PC-9 (cell line): Measurements from ENCODE around the gene SRGAP1. TPM values are rescaled to one million over a fixed set of nuclear protein-coding genes. Genes with fewer than 3 reads are reported as not detected.

Experiments
- BruUV-seq: library from RNA; stranded (reverse); fragments of 400-500 nt; replicated peaks from 2 replicates; lab custom pipeline; 2021; lab: Mats Ljungman, UMichigan
- CTCF ChIA-PET: fragments of 300-600 bp; sonication (Branson Sonifier 250); formaldehyde crosslinking; loops from one replicate; lab custom pipeline; 2022; ENCODE audit warnings: antibody characterized with exemption; lab: Charles Lee
- POLR2A ChIA-PET: fragments of 300-600 bp; sonication (Branson Sonifier 250); formaldehyde crosslinking; loops from one replicate; lab custom pipeline; 2022; ENCODE audit warnings: antibody characterized with exemption; ENCODE audit not compliant: unreplicated experiment; lab: Charles Lee
- DNase-seq, 2 experiments: peaks; one replicate each; pipeline versions ENCODE4 v3.0.0 to v3.0.0-alpha.2; 2015 to 2022; ENCODE audit warnings: mixed read lengths in 1 of 2
- H2AFZ ChIP-seq: fragments of 200-600 bp; sonication (generic); 2 replicates; pipeline ENCODE4 v1.8.1; 2017; ENCODE audit warnings: antibody characterized with exemption
- H3F3A ChIP-seq: fragments of 200-600 bp; sonication (generic); 2 replicates; pipeline ENCODE4 v1.8.1; 2017; ENCODE audit warnings: antibody characterized with exemption, mild to moderate bottlenecking, low read depth; ENCODE audit not compliant: insufficient read depth
- H3K27ac ChIP-seq: fragments of 200-600 bp; sonication (generic); 2 replicates; pipeline ENCODE4 v1.6.1; 2016; ENCODE audit warnings: mixed run types
- H3K27me3 ChIP-seq: fragments of 200-600 bp; sonication (generic); 2 replicates; pipeline ENCODE4 v1.6.1; 2016; ENCODE audit warnings: low read depth, mixed run types; ENCODE audit not compliant: insufficient read depth
- H3K36me3 ChIP-seq: fragments of 200-600 bp; sonication (generic); 2 replicates; pipeline ENCODE4 v1.6.1; 2016; ENCODE audit warnings: low read depth, mixed run types
- H3K4me1 ChIP-seq: fragments of 200-600 bp; sonication (generic); replicated peaks from 2 replicates; pipeline ENCODE4 v1.6.1; 2016; ENCODE audit warnings: mixed run types; ENCODE audit not compliant: insufficient read depth
- H3K4me2 ChIP-seq: fragments of 200-600 bp; sonication (generic); 2 replicates; pipeline ENCODE4 v1.6.1; 2017; ENCODE audit warnings: mixed run types
- H3K4me3 ChIP-seq: fragments of 200-600 bp; sonication (generic); 2 replicates; pipeline ENCODE4 v1.6.1; 2016; ENCODE audit warnings: mixed run types
- H3K79me2 ChIP-seq: fragments of 200-600 bp; sonication (generic); 2 replicates; pipeline ENCODE4 v1.6.1; 2017; ENCODE audit warnings: low read depth, mixed run types
- H3K9me2 ChIP-seq: fragments of 200-600 bp; sonication (generic); 2 replicates; pipeline ENCODE4 v1.8.1; 2017; ENCODE audit warnings: mild to moderate bottlenecking; ENCODE audit not compliant: insufficient read depth
- H3K9me3 ChIP-seq: fragments of 200-600 bp; sonication (generic); 2 replicates; pipeline ENCODE4 v1.8.1; 2016; ENCODE audit warnings: low read depth; ENCODE audit not compliant: insufficient read depth
- H4K20me1 ChIP-seq: fragments of 200-600 bp; sonication (generic); 2 replicates; pipeline ENCODE4 v1.8.1; 2017; ENCODE audit not compliant: insufficient read depth
- EZH2 ChIP-seq: fragments of 200-600 bp; sonication (generic); IDR thresholded peaks from 2 replicates; pipeline ENCODE4 v1.8.0; 2017; ENCODE audit warnings: antibody characterized with exemption, low read depth
- intact Hi-C: fragments of 100-400 bp; cut with micrococcal nuclease; formaldehyde crosslinking; loops from one replicate; pipeline ENCODE4 v1.10.0; 2022; ENCODE audit not compliant: unreplicated experiment
- total RNA-seq: library from RNA; stranded (reverse); gene quantifications from 2 replicates; pipeline ENCODE4 v1.2.3, GENCODE V29; 2021
- TF ChIP-seq, protein P1 (sequence below): fragments of 200-600 bp; sonication (generic); conservative IDR thresholded peaks from 2 replicates; pipeline ENCODE4 v1.6.1; 2017; ENCODE audit warnings: mixed run types, antibody characterized with exemption, mild to moderate bottlenecking, moderate library complexity

SRGAP1 gene
- total RNA-seq, 1 experiment from 2014 or later = 24.5 TPM

DNA sequence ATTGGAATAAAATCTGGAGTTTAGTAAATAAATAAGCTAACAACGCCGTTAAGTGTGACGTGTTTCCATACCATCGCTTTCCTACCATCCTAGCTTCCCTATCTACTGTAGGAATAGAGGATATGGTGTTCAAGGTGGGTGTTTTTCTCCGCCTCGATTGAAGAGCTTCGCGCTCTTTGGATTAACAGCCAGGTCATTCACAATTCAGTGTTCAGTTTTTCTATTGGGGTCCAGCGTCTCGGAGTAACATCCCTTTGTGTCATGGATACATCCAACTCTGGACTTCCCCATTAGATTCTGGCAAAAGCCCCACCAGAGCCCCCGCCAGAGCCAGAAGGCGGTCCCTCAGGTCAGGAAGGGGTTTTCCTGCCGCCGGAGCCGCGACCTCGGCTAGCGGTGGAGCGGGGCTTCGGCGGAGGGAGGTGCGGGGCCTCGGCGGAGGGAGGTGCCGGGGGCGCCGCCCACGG lies 1.2 kb upstream of the SRGAP1 start:
- TF ChIP-seq, protein P1, sequence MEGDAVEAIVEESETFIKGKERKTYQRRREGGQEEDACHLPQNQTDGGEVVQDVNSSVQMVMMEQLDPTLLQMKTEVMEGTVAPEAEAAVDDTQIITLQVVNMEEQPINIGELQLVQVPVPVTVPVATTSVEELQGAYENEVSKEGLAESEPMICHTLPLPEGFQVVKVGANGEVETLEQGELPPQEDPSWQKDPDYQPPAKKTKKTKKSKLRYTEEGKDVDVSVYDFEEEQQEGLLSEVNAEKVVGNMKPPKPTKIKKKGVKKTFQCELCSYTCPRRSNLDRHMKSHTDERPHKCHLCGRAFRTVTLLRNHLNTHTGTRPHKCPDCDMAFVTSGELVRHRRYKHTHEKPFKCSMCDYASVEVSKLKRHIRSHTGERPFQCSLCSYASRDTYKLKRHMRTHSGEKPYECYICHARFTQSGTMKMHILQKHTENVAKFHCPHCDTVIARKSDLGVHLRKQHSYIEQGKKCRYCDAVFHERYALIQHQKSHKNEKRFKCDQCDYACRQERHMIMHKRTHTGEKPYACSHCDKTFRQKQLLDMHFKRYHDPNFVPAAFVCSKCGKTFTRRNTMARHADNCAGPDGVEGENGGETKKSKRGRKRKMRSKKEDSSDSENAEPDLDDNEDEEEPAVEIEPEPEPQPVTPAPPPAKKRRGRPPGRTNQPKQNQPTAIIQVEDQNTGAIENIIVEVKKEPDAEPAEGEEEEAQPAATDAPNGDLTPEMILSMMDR = no peak
- no peak for TF ChIP-seq EZH2
- Histone ChIP-seq H4K20me1 (no peaks in the 10 kb centered on the region), H3F3A (peaks cover 16% of the 10 kb centered on the region), H3K4me2 (peak overlapping the region; percentile 85), H3K4me3 (peak overlapping the region; percentile 97), H2AFZ (peak overlapping the region; percentile 85), H3K27ac (no peak overlapping the region), H3K9me3 (no peaks in the 10 kb centered on the region), H3K9me2 (no peaks in the 10 kb centered on the region), H3K79me2 (peaks cover 41% of the 10 kb centered on the region), H3K4me1 (peaks cover 23% of the 10 kb centered on the region), H3K27me3 (no peaks in the 10 kb centered on the region), H3K36me3 (no peaks in the 10 kb centered on the region)
- POLR2A ChIA-PET = interaction anchor here (0.6 to 0.7 kb wide), 2 partner anchors 97 to 469 kb away, joined by 3 to 10 read pairs; no protein-coding TSS in a partner anchor
- no peak for DNase-seq
- intact Hi-C loops = loop anchor here (5.0 to 10.0 kb wide), 2 partner anchors 152 to 394 kb away; no protein-coding TSS in a partner anchor
- CTCF ChIA-PET = interaction anchor here (0.6 to 1.4 kb wide), 2 partner anchors 379 to 391 kb away, joined by 3 read pairs; partner anchors contain the start of gene KICS2
- BruUV-seq = TSS peak; percentile 55

DNA sequence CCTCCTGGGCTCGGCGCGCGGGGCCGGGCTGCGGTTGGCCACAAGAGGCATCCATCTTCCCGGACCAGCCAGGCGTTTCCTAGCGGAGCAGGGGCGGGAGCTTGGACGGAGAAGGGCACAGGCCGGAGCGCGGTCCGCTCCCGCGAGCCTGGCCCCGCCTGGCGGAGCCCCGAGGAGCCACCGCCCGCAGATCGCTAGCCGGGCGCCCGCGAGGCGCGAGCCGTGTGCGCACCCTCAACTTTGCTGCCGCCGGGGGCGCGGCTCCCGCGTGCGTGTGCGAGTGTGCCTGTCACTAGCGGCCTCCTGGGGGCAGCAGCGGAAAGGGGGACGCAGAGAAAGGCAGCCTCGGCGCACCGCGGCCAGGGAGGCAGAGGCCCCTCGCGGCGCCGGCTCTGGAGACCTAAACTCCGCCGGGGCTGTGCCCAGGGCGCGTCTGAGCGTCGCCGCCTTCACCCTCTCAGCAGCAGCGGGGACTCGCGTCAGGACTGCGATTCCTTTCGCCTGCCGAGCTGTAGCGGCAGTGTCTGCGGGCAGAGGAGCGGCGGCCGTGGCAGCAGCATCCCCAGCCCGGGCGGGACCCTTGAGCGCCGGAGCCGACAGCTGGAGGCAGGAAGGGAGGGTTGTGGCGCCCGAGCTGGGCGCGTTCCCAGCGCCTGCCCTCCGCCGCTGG lies 644 bp upstream of the SRGAP1 start:
- H3K79me2 ChIP-seq = peaks cover 47% of the 10 kb centered on the region
- POLR2A ChIA-PET = interaction anchor here (0.5 to 0.7 kb wide), 4 partner anchors 20 to 468 kb away, joined by 3 to 10 read pairs (median 4); no protein-coding TSS in a partner anchor
- no peaks in the 10 kb centered on the region for H3K9me3 ChIP-seq
- CTCF ChIA-PET = interaction anchor here (0.6 to 1.8 kb wide), 4 partner anchors 72 to 391 kb away, joined by 3 to 8 read pairs (median 3); partner anchors contain the start of gene KICS2
- no peaks in the 10 kb centered on the region for H3K27me3 ChIP-seq
- no TSS peak for BruUV-seq
- H3K4me2 ChIP-seq = peak overlapping the region; percentile 85
- peaks cover 29% of the 10 kb centered on the region for H3K4me1 ChIP-seq
- H3K4me3 ChIP-seq = peak overlapping the region; percentile 97
- peak; percentile 78 to 91 for DNase-seq
- peak overlapping the region; percentile 85 for H2AFZ ChIP-seq
- H3K9me2 ChIP-seq = no peaks in the 10 kb centered on the region
- H4K20me1 ChIP-seq = no peaks in the 10 kb centered on the region
- TF ChIP-seq, protein P1 = peak; percentile 84
- TF ChIP-seq EZH2 = no peak
- peaks cover 16% of the 10 kb centered on the region for H3F3A ChIP-seq
- peak overlapping the region; percentile 65; the same call in 1 of the 2 replicates for H3K27ac ChIP-seq
- H3K36me3 ChIP-seq = no peaks in the 10 kb centered on the region
- intact Hi-C loops = loop anchor here (1.0 to 10.0 kb wide), 4 partner anchors 151 to 412 kb away; no protein-coding TSS in a partner anchor

DNA sequence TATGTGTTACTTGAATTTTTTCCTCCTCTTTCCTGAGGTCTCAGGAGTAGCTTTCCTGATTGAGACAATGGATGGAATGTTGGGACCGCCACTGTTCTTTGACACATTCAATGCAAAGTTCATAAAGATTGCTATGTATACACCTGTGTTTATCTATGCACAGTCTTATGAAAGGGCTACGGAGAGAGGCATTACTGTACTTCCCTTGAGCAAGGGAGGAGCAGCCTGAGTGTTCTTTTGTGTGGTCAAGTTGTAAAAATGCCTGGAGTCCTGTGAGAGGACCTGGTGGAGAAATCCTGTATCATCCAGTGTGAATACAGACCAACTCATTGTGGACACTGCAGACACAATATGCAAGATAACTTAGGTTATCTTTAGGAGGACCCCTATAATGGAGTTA lies 1.2 kb downstream of the SRGAP1 start:
- peak overlapping the region; percentile 85 for H3K4me2 ChIP-seq
- no peaks in the 10 kb centered on the region for H4K20me1 ChIP-seq
- BruUV-seq = no TSS peak
- TF ChIP-seq EZH2 = no peak
- TF ChIP-seq, protein P1 = no peak
- H3K79me2 ChIP-seq = peaks cover 66% of the 10 kb centered on the region
- ChIA-PET CTCF (interaction anchor here (0.9 to 1.6 kb wide), 2 partner anchors 71 to 409 kb away, joined by 3 read pairs; no protein-coding TSS in a partner anchor), POLR2A (interaction anchor here (0.6 kb wide), 1 partner anchor 108 kb away, joined by 5 read pairs; no protein-coding TSS in a partner anchor)
- peaks cover 45% of the 10 kb centered on the region for H3K4me1 ChIP-seq
- peak overlapping the region; percentile 65 for H3K27ac ChIP-seq
- no peaks in the 10 kb centered on the region for H3K36me3 ChIP-seq
- no peaks in the 10 kb centered on the region for H3K9me3 ChIP-seq
- H3F3A ChIP-seq = peaks cover 16% of the 10 kb centered on the region
- peak in 1 of 2 experiments; percentile 89 for DNase-seq
- no peaks in the 10 kb centered on the region for H3K27me3 ChIP-seq
- no peak overlapping the region for H2AFZ ChIP-seq
- H3K4me3 ChIP-seq = peak overlapping the region; percentile 97
- no peaks in the 10 kb centered on the region for H3K9me2 ChIP-seq
- intact Hi-C loops = loop anchor here (1.0 to 10.0 kb wide), 6 partner anchors 57 to 277 kb away; no protein-coding TSS in a partner anchor
